ENCODE measurements around the gene RNU6-1.

GRCh38 chr15:67865331-67865730 lies 25.5 kb upstream of the RNU6-1 start:
- no peak for TF ChIP-seq CTCF (conservative IDR thresholded peaks at IDR 0.05; ENCODE audit: low read depth in 2 of 2)
- no peak for TF ChIP-seq POLR2AphosphoS5 (IDR thresholded peaks at IDR 0.05; ENCODE audit: low read depth)
- TF ChIP-seq EZH2phosphoT487 (IDR thresholded peaks at IDR 0.05; ENCODE audit: unreplicated experiment) = no peak
- no peak for TF ChIP-seq EZH2 (IDR thresholded peaks at IDR 0.05; ENCODE audit: low read depth, unreplicated experiment)
- TF ChIP-seq JUNB (IDR thresholded peaks at IDR 0.05; ENCODE audit: unreplicated experiment) = no peak
- no peak for TF ChIP-seq REST (IDR thresholded peaks at IDR 0.05; ENCODE audit: unreplicated experiment)

All from GM23338 (cell line).